Right atrium auricular region (tissue), 2 donors: Measurements from ENCODE around the gene MROH2A. TPM values are rescaled to one million over a fixed set of nuclear protein-coding genes. Genes with fewer than 3 reads are reported as not detected.
A peak's percentile ranks its signal among the peaks of the same experiment; 100 is the strongest.

Source experiments
- DNase-seq: peaks from one replicate; pipeline ENCODE4 v3.0.0-alpha.2; 2019; ENCODE audit warnings: low spot score
- H3K27ac ChIP-seq, 2 donors: fragments of 200-600 bp; sonication (generic); 1 replicate in 1 of 2; 2 replicates in 1 of 2; pipeline ENCODE4 v1.5.1; 2016 to 2019
- H3K27me3 ChIP-seq, 2 donors: fragments of 200-600 bp; sonication (generic); one replicate each; pipeline versions ENCODE4 v1.5.1 to v1.6.0; 2017 to 2019
- H3K36me3 ChIP-seq: fragments of 200-600 bp; sonication (generic); one replicate; pipeline ENCODE4 v1.5.1; 2016
- H3K4me1 ChIP-seq, 2 donors: fragments of 200-600 bp; sonication (generic); one replicate each; pipeline versions ENCODE4 v1.5.1 to v1.6.0; 2017 to 2019
- H3K4me3 ChIP-seq, 2 donors: fragments of 200-600 bp; sonication (generic); 1 replicate in 1 of 2; 2 replicates in 1 of 2; pipeline ENCODE4 v1.5.1; 2017 to 2019; ENCODE audit warnings: mild to moderate bottlenecking in 1 of 2, moderate library complexity in 1 of 2
- H3K9me3 ChIP-seq, 2 donors: fragments of 200-600 bp; sonication (generic); one replicate each; pipeline ENCODE4 v1.5.1; 2019
- total RNA-seq, 2 donors: library from RNA; depleted of rRNA; stranded (reverse); fragments of >200 nt; gene quantifications; one replicate each; pipeline ENCODE4 v1.1.0, GENCODE V29; 2016
- TF ChIP-seq, protein P1 (sequence below), 2 donors: fragments of 200-600 bp; sonication (generic); IDR thresholded peaks; one replicate each; pipeline ENCODE4 v1.5.1; 2019; ENCODE audit warnings: antibody characterized with exemption in 2 of 2

The MROH2A gene
- total RNA-seq, 2 donors from 2014 or later: not detected

GRCh38 chr2:233840520-233840919, 62.4 kb downstream of the MROH2A start:
- DNase-seq: peak; percentile 34
- Histone ChIP-seq H3K27me3 (no peaks in the 10 kb centered on the region), H3K9me3 (no peaks in the 10 kb centered on the region), H3K4me3 (no peak overlapping the region), H3K4me1 (no peaks in the 10 kb centered on the region), H3K27ac (no peak overlapping the region), H3K36me3 (no peaks in the 10 kb centered on the region)
- TF ChIP-seq, protein P1, sequence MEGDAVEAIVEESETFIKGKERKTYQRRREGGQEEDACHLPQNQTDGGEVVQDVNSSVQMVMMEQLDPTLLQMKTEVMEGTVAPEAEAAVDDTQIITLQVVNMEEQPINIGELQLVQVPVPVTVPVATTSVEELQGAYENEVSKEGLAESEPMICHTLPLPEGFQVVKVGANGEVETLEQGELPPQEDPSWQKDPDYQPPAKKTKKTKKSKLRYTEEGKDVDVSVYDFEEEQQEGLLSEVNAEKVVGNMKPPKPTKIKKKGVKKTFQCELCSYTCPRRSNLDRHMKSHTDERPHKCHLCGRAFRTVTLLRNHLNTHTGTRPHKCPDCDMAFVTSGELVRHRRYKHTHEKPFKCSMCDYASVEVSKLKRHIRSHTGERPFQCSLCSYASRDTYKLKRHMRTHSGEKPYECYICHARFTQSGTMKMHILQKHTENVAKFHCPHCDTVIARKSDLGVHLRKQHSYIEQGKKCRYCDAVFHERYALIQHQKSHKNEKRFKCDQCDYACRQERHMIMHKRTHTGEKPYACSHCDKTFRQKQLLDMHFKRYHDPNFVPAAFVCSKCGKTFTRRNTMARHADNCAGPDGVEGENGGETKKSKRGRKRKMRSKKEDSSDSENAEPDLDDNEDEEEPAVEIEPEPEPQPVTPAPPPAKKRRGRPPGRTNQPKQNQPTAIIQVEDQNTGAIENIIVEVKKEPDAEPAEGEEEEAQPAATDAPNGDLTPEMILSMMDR (IDR thresholded peaks at IDR 0.05): no peak

DNA sequence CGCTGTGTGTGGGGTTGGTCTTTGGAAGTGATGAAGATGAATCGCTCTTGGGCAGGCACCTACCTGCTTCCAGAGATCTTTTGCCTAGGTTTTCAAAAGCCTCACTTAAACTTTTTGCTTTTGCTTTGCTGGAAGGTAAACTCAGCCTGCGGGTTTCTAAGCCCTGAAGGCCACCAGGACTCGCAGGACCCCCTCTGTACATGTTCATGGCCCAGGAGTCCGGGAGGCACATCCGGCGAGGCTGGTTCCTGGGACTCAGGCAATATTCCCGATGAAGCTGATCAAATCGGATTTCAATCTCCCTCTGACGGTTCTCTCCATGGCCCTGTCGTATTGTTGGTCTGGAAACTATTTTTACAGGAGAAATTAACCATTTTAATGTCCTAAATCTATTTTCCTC, 63.1 kb downstream of the MROH2A start:
- Histone ChIP-seq H3K4me3 (no peak overlapping the region), H3K27me3 (no peaks in the 10 kb centered on the region), H3K4me1 (no peaks in the 10 kb centered on the region), H3K36me3 (no peaks in the 10 kb centered on the region), H3K9me3 (no peaks in the 10 kb centered on the region), H3K27ac (no peak overlapping the region)
- TF ChIP-seq, protein P1 (IDR thresholded peaks at IDR 0.05): no peak
- DNase-seq: peak; percentile 34

GRCh38 chr2:233844064-233844807, 66.1 kb downstream of the MROH2A start:
- H3K4me3 ChIP-seq: no peak overlapping the region
- peak; percentile 46 for DNase-seq

DNA sequence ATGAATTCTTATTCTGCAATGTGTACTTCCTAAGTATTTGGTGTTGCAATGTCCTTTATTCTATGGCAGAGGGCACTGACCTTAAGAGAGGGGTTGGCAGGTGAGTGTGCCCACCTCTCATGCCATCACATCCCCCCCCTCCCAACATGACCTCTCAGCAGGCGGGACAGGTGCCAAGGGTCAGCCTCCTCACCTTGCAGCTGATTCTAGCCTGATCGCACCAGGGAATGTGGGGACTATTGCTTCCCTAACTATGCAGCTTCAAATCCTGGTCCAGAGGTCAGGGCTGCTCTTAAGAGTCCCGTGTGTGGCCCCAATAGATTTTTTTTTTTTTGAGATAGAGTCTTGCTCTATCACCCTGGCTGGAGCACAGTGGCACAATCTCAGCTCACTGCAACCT, 66.7 kb downstream of the MROH2A start:
- TF ChIP-seq, protein P1 (IDR thresholded peaks at IDR 0.05): no peak
- Histone ChIP-seq H3K36me3 (no peaks in the 10 kb centered on the region), H3K4me3 (no peak overlapping the region), H3K4me1 (no peaks in the 10 kb centered on the region), H3K27me3 (no peaks in the 10 kb centered on the region), H3K27ac (no peak overlapping the region), H3K9me3 (no peaks in the 10 kb centered on the region)
- no peak for DNase-seq

More at GRCh38 chr2:233844064-233844807, 66.1 kb downstream of the MROH2A start:
- Histone ChIP-seq H3K4me1 (no peaks in the 10 kb centered on the region), H3K27me3 (no peaks in the 10 kb centered on the region), H3K27ac (no peak overlapping the region), H3K36me3 (no peaks in the 10 kb centered on the region), H3K9me3 (no peaks in the 10 kb centered on the region)
- TF ChIP-seq, protein P1 (IDR thresholded peaks at IDR 0.05): no peak

- DNase-seq: peak; percentile 21
- Histone ChIP-seq H3K9me3 (no peaks in the 10 kb centered on the region), H3K4me3 (no peak overlapping the region), H3K36me3 (no peaks in the 10 kb centered on the region), H3K27ac (no peak overlapping the region), H3K4me1 (no peaks in the 10 kb centered on the region), H3K27me3 (no peaks in the 10 kb centered on the region)
- TF ChIP-seq, protein P1 (IDR thresholded peaks at IDR 0.05): no peak
Observed at GRCh38 chr2:233845301-233846060, 67.4 kb downstream of the MROH2A start.
